SU-DHL-6 (cell line): ENCODE data around the gene OR2A25.

Source experiments
- H2AFZ ChIP-seq: fragments of 200-600 bp; sonication (generic); 2 replicates; pipeline ENCODE4 v1.6.1; 2014; ENCODE audit warnings: low read depth, mild to moderate bottlenecking, moderate library complexity, mixed read lengths, antibody characterized with exemption, low read length; ENCODE audit not compliant: severe bottlenecking
- H3F3A ChIP-seq: fragments of 200-600 bp; shearing (Covaris generic); 2 replicates; pipeline ENCODE4 v1.6.0; 2016; ENCODE audit warnings: antibody characterized with exemption, mild to moderate bottlenecking; ENCODE audit not compliant: insufficient read depth
- H3K27ac ChIP-seq: fragments of 200-600 bp; sonication (generic); 2 replicates; pipeline ENCODE4 v1.5.1; 2016; ENCODE audit warnings: low read depth, mild to moderate bottlenecking, low read length, moderate library complexity, mixed read lengths
- H3K27me3 ChIP-seq: fragments of 200-600 bp; sonication (generic), shearing (Covaris generic); 2 replicates; pipeline ENCODE4 v1.6.0; 2014; ENCODE audit warnings: mild to moderate bottlenecking, low read length
- H3K36me3 ChIP-seq: fragments of 200-600 bp; sonication (generic); 2 replicates; pipeline ENCODE4 v1.6.1; 2014; ENCODE audit warnings: mild to moderate bottlenecking, low read length, mixed read lengths
- H3K4me2 ChIP-seq: fragments of 300-600, 200-600 bp; shearing (Covaris generic), sonication (generic); 2 replicates; pipeline ENCODE4 v1.6.0; 2014; ENCODE audit warnings: low read length, low read depth, mild to moderate bottlenecking; ENCODE audit not compliant: poor library complexity, severe bottlenecking
- H3K4me3 ChIP-seq: fragments of 200-600 bp; sonication (generic); 2 replicates; pipeline ENCODE4 v1.5.1; 2014; ENCODE audit warnings: antibody characterized with exemption, low read length, mild to moderate bottlenecking, mixed read lengths; ENCODE audit not compliant: insufficient read depth, poor library complexity, severe bottlenecking
- H3K79me2 ChIP-seq: fragments of 200-600 bp; sonication (generic); 2 replicates; pipeline ENCODE4 v1.6.1; 2014; ENCODE audit warnings: mild to moderate bottlenecking, low read length, moderate library complexity; ENCODE audit not compliant: insufficient read depth
- H3K9ac ChIP-seq: fragments of 200-600 bp; sonication (generic); 2 replicates; pipeline ENCODE4 v1.7.0; 2014; ENCODE audit warnings: mild to moderate bottlenecking, low read length
- H3K9me2 ChIP-seq: fragments of 200-600 bp; sonication (generic); replicated peaks from 2 replicates; pipeline ENCODE4 v1.6.1; 2014; ENCODE audit warnings: low read length; ENCODE audit not compliant: insufficient read depth
- H3K9me3 ChIP-seq: fragments of 200-600 bp; sonication (generic); 2 replicates; pipeline ENCODE4 v1.6.1; 2014; ENCODE audit warnings: low read length, mixed read lengths; ENCODE audit not compliant: insufficient read depth
- H4K20me1 ChIP-seq: fragments of 200-600 bp; sonication (generic); 2 replicates; pipeline ENCODE4 v1.6.1; 2014; ENCODE audit warnings: low read depth, mild to moderate bottlenecking, antibody characterized with exemption, low read length, moderate library complexity, mixed read lengths
- CTCF ChIP-seq: fragments of 200-600 bp; sonication (generic); IDR thresholded peaks from one replicate; pipeline ENCODE4 v1.5.1; 2017; ENCODE audit warnings: antibody characterized with exemption, mild to moderate bottlenecking, low read length, moderate library complexity; ENCODE audit not compliant: insufficient read depth, poor library complexity, severe bottlenecking
- EZH2phosphoT487 ChIP-seq: fragments of 200-600 bp; sonication (generic), shearing (Covaris generic); conservative IDR thresholded peaks from 2 replicates; pipeline ENCODE4 v1.6.1; 2018; ENCODE audit warnings: mild to moderate bottlenecking, antibody characterized with exemption, low read length, moderate library complexity, mixed read lengths

The OR2A25 gene

GRCh38 chr7:144090667-144091066, 21.1 kb downstream of the OR2A25 start:
- no peaks in the 10 kb centered on the region for H3K79me2 ChIP-seq
- no peaks in the 10 kb centered on the region for H3K36me3 ChIP-seq
- no peak overlapping the region for H3K27ac ChIP-seq

GRCh38 chr7:144098776-144099175, 29.2 kb downstream of the OR2A25 start:
- Histone ChIP-seq H3K27me3 (no peaks in the 10 kb centered on the region), H4K20me1 (no peaks in the 10 kb centered on the region), H3K4me2 (no peak overlapping the region), H2AFZ (no peak overlapping the region), H3K4me3 (no peak overlapping the region), H3K27ac (no peak overlapping the region), H3K9ac (no peak overlapping the region), H3F3A (no peaks in the 10 kb centered on the region), H3K36me3 (no peaks in the 10 kb centered on the region), H3K9me3 (no peaks in the 10 kb centered on the region), H3K9me2 (no peaks in the 10 kb centered on the region), H3K79me2 (no peaks in the 10 kb centered on the region)
- no peak for TF ChIP-seq CTCF
- no peak for TF ChIP-seq EZH2phosphoT487

More at GRCh38 chr7:144090667-144091066, 21.1 kb downstream of the OR2A25 start:
- Histone ChIP-seq H2AFZ (no peak overlapping the region), H3K9me2 (no peaks in the 10 kb centered on the region), H3K9me3 (0 out of 2 replicates have a peak, but pooled peaks cover 4% of the 10 kb centered on the region), H3K4me3 (no peak overlapping the region), H3K4me2 (no peak overlapping the region), H3K27me3 (no peaks in the 10 kb centered on the region), H3F3A (no peaks in the 10 kb centered on the region), H4K20me1 (no peaks in the 10 kb centered on the region), H3K9ac (no peak overlapping the region)
- TF ChIP-seq EZH2phosphoT487 (no peak), CTCF (no peak)

- Histone ChIP-seq H3K9me3 (no peaks in the 10 kb centered on the region), H2AFZ (no peak overlapping the region), H3K4me2 (no peak overlapping the region), H4K20me1 (no peaks in the 10 kb centered on the region), H3K27me3 (no peaks in the 10 kb centered on the region), H3K79me2 (no peaks in the 10 kb centered on the region), H3K9ac (no peak overlapping the region), H3K27ac (no peak overlapping the region), H3F3A (no peaks in the 10 kb centered on the region), H3K9me2 (no peaks in the 10 kb centered on the region), H3K36me3 (no peaks in the 10 kb centered on the region), H3K4me3 (no peak overlapping the region)
- no peak for TF ChIP-seq CTCF
- no peak for TF ChIP-seq EZH2phosphoT487
Observed at GRCh38 chr7:144100607-144101006, 31.0 kb downstream of the OR2A25 start.
